CD4-positive, alpha-beta T cell treated with Interleukin-1 beta for 1 hour (primary cell): ENCODE measurements around the gene KIRREL3.

Experiments
- DNase-seq, 2 donors: peaks; one replicate each; pipeline ENCODE4 v3.0.0-alpha.2; 2020 to 2022

The KIRREL3 gene

DNA sequence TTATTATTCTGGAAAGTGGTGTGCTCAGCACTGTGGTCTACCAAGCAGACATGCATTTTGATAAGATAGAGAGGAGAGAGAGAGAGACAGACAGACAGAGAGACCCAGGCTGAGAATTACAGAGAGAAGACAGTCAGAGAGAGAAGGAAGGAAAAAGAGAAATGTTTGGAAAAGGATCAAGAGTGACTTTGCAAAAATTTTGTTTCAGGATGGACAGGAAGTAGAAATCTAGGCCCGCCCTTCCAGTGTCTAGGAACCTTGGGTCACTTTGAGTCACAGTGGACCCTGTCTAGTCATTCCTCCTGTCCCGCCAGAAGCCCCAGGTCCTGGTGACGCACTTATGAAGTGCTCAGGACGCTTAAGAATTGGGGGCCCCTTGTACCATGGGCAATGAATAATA, 478.4 kb downstream of the KIRREL3 start:
- no peak for DNase-seq

DNA sequence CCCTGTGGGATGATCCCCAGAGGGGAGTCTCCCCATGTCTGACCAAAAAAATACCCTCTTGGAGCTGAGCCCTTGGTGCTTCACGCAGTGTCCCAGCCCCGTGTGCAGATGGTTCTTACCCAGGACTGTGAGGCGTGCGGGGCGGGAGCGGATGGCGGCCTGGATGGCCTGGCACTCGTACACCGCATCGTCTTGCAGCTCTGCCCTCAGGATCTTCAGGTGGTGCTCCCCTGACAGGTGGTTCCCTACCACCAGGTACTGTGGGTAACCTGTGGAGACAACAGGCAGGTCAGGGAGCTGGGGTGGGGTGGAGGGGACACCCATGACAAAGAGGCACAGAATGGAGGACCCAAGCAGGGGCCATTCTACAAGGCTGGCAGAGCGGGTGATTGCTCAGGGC, 479.4 kb downstream of the KIRREL3 start:
- DNase-seq: no peak

DNA sequence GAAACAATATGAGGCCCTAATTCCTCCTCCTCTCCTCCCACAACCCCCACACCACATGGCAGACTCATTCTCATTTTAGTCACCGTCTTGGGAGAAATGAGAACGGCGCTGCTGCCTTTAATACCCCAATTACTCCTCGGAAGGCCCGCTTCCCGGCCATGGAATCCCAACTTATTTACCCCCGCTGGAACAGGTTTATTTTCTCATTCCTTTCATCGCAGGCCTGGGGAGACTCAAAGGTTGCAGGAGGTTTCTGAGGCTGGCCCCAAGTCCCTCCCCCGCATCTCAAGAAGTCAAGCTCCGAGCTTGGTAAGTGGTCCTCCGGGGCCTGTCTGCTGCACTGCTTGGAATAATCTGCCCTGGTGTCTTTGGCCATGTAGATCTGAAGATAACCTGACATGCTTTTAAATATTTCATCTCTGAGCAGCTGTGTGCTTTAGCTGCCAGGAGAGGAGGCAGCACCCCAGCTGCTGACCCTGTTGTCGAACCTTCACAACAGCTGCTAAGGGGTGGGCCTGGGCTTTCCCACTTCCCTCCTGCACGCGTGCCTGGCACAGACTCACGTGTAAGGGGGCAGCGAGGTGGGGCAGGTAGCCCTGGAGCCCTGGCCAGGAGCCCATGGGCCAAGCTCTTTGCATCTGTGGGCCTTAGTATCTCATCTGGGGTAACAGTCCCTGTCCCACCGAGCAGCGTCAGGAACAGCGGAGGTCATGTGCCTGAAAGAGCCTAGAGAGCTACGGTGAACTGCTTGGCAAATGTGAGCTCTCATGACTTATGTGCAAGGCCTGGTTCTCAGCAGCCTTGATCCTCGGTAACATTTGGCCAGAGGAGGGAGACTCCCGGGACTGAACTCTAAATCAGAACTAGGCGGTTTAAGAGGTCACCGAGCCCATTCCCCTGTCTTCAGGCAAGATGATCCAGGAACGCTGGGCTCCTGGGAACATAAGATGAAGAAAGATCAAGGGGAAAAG, 480.5 kb downstream of the KIRREL3 start:
- DNase-seq: no peak

DNA sequence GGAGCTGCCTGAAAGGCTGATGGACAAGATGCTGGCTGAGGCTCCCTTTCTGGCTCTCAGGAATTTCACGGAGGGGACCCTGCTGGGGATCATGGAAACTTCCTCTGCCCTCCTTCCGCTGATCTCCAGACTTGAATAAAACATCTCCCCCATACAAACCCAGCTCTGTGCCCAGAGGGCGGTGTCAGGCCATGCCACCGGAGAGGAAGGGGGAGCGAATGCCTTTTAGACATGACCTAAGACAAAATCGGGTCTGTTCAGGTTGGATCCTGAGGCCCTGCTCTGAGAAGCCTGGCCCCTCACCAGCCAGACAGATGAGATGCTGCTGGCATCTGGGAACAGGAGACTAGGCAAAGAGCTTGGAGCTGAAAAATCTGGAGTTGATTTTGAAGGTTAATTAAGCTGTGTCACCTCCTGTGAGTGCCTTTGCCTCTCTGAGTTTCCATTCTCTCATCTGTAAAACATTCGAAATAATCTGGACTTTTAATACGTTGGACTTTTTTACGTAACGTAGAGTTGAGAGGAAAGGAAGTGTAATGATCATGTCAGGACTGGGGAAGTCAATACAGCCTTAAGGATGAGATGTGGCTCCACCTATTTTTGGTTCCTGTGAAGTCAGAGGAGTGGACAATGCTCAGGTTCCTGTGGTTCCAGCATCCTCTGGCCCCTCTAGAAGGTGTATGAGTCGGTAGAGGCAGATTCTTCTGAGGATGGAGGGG, 481.4 kb downstream of the KIRREL3 start:
- no peak for DNase-seq

DNA sequence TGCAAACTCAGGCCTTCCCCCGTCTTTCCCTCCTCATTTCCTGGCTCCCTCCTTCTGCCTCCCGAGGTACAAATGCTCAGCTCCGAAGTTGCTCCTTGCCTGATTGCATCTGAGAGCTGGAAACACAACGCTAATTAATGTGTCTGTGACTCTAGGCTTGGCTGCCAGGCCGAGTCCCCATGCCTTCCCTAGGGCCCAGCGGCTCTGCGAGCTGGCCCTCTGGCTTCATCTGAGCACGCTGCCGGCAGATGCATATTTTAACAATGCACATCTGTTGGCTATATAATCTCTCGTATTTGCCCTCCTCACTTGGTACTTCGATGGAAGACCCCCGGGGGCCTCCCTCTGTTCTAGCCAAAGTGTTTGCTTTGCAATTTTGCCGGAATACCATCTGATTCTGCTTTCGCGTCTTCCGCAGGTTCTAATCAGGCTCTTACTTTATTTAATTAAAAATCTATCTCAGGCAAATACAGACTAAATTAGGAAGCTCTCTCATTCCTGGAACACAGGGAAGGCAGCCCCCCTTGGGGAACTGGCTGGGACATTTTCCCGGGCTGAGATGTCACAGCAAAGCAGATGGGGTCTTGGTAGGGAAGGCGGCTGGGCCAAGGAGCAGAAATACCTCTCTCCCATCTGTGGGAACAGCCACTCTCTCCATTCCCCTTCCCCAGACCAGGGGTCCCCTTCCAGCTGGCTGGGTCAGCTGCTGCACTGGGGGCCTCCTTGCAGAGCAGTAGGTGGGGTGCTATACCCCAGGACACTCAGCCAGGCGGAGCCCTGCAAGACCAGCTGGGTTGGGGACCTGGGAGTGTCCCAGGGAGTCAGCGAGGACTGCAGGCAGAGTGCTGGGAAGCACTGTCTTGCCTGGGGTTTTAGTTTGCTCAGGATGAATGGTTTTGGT, 482.2 kb downstream of the KIRREL3 start:
- DNase-seq: no peak

DNA sequence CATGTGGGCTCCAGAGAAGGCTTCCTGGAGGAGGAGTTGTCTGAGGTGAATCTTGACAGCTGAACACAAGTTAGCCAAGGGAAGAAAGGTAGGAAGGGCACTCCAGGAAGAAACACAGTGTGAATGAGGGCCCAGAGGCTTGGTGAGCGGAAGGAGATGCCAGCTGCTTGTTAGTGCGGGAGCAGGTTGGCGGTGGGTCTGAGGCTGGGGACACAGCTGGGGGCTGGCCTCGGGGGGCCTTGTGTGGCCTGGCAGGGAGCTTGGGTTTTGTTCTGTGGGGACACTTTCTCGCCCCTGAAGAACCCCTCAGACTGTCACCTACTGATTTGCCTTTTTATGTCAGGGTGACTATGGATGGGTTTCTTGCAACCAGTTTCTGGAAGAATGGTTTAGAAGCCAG, 485.1 kb downstream of the KIRREL3 start:
- no peak for DNase-seq

DNA sequence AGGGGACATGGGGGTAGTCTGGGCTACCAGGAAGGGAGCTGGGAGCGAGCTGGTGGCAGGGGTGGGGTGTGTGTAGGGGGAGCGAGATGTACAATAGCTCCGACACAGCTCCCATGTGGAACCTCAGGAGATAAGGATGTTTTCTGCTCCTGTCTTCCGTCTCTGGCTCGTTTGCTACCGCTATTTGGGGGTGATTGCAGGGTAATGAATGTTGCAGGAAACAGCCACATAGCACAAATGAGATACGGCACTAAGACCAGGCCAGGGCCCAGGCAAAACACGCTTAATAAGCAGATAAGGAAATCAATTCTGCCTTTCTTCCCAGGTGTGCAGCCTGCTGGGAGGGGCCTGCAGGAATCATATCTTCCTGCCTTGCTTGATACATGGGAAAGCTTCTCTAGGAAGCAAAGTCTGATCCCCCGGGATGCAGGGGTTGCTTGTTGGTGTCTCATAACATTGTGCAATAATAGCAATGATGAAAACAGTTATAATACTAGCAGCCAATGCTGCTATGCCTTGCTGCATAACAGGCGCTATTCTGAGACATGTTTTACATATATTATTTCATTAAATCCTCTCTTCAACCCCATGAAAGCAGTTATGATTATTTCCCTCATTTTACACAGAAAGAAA, 486.4 kb downstream of the KIRREL3 start:
- no peak for DNase-seq

DNA sequence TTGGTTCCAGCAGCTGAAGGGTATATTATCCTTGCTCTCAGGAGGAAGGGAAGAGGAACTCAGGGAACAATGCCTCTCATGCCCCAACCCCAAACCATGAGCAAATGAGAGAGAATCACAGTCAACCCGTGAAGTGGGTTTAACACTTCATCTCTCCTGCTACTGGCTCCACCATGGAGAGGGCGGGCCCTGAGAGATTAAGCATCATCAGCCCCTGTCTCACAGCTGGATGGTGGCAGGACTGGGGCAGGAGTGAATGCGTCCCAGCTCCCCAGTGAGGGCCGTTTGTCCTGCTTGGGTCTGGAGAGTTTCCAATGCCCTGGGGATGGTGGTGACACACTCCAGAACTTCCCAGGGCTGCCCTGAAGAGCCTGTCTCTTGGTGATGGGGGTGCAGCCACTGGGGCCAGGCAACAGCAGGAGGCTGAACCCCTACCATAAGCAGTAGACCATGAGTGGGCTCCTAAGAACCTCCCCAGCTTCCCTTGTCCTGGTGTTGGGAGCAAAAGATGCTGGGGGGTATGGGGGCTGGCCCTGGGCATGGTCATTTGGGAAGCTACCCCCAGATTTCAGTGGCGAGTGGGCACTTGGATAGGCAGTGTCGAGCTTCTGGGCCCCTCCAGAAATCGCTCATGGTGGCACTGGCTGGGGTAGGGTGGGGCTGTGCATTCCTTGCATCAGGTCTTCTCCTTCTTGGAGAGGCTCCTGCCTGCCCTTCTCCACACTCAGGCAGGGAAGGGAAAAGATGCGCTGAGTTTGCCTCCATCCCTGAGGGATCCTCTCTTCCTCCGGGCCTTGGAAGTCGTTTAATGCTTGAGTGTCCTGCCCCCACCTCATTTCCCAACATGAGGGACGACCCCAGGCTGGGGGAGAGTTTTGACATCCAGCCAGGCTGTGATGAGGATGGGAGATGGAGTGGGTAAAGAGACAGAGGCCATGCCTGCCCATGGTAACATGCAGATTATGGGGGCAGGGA, 487.5 kb downstream of the KIRREL3 start:
- no peak for DNase-seq

DNA sequence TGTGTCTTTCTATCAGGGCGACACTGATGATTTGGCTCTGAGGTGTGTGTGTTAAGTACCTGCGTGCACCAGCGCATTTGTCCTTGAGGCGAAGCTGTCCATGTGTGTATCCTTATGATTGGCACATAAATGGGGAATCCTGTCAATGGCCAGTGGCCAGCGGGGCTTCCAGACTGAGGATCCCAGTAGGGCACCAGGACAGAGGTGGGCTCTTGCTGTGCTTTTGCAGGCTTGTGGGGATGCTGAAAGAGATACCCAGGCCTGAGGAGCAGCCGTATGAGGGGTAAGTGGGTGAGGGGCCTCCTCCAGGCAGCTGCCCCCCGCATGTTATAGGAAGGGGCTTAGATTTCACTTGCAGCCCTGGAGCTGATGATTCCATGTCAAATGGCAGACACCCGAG, 488.3 kb downstream of the KIRREL3 start:
- no peak for DNase-seq

DNA sequence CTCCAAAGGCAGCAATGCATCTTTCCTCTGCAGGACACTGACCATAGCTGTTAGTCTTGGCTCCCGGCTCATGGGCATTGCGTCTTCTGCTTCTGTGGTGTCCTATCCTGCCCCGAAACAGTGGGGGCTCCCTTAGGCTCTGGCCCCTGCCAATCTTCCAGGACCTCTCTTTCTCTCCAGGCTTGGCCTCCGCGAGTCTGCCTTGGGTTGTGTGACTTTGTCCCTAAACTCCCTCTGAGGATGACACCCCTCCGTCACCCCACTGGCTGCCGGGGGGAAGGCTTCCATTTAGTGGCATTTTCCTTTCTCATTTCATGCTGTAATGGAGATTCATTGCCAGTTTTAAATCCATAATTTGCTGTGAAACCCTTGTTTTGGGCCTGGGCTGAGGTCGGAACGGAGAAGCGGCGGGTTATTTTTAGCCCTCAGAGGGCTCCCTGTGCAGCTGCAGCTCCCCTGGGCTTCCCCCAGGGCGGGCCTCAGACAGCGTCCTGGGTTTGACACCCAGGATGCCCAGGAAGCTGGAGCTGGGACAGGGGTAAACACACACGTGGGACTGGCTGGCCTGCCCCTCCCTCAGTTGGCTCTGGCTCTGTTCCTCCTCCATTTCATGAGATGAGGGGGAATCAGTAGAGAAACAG, 489.0 kb downstream of the KIRREL3 start:
- DNase-seq: no peak

DNA sequence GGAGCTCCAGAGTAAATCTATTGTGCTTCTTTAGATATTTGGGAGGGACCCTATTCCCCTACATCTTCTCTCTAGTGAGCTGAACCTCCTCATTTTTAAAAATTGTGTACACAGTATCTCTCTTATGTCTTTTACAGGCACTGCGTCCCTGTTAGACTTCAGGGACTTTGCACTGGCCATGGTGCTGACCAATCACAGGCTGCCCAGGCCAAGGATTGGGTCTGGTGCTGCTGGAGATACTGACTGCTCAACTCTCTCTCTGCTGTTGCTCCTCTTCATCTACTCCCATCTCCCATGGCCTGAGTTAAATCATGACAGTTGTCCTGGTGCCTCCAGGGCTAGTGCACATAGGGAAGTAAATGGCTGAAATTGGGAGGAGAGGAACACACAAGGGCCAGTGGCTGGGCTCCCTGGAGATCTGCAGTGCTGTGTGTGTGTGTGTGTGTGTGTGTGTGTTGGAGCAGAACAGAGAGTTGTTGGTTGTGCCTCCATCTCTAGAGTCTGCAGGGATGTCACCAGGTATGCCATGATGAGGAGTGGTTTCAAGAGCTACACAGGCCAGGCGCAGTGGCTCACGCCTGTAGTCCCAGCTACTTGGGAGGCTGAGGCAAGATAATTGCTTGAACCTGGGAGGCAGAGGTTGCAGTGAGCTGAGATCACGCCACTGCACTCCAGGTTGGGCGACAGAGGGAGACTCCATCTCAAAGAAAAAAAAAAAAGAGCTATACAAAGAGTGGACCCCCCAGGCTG, 489.8 kb downstream of the KIRREL3 start:
- no peak for DNase-seq

DNA sequence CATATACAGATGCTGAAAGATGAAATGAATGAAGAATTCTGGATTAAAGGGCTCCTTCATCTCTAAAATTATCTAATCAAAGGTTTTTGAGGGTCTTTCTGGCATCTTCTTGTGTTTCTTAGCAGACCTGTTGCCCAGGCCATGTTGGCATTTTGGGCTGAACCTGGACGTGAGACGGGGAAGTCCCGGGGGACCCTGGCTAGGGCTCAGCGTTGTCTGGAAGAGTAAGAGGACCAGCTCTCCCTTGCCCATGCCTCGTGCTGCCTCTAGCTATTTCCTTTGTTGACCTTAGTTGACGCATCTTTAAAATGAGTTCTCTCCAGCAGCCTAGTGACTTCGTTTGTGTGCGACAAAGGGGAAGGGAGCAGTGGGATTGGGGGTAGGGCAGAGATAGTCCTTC, 492.9 kb downstream of the KIRREL3 start:
- DNase-seq: no peak

DNA sequence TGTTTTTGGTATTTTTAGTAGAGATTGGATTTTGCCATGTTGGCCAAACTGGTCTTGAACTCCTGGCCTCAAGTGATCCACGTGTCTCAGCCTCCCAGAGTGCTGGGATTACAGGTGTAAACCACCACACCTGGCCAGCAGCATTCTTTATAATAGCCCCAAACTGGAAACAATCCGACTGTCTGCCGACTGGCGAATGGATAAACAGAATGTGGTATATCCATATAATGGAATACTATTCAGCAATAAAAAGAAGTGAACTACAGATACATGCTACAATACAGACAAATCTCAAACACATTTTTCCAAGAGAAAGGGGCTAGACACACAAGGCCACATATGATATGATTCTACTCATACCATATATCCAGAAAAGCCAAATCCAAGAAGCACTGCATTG, 493.8 kb downstream of the KIRREL3 start:
- no peak for DNase-seq

DNA sequence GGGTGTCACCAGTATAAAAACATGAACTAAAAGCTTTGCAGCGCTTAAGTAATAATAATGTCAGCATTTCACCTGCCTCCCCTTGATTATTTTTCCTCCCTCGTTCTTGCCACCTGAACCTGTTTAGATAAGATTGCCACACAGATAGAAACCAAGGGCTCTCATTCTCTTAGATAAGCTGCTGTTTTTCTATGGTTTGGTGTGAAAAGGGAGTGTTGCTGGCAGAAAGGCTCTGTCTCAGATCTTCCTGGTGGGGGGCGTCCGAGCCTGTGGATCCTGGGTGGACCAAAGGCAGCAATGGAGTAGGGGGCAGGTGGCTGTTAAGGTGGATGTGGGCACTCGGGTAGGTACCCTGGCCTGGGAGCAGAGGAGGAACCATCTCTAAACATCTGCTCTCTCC, 497.6 kb downstream of the KIRREL3 start:
- DNase-seq: no peak

DNA sequence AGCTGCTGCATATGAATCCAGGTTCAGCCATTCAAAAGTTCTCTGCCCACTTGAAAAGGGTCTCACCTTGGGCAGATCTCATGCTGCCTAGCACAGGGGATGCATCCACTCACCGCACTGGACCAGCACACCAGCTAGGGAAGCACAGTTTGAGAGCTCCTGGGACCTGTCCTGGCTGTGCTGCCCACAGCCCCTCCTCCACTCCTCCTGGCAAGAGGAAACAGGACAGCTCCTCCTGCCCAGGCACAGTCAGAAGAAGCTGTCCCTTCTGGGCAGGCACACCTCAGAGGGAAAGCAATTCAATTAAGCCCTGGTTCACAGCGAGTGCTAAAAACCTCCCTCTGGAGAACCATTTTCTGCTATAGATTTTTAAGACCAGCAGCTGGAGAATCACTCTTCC, 498.4 kb downstream of the KIRREL3 start:
- no peak for DNase-seq

DNA sequence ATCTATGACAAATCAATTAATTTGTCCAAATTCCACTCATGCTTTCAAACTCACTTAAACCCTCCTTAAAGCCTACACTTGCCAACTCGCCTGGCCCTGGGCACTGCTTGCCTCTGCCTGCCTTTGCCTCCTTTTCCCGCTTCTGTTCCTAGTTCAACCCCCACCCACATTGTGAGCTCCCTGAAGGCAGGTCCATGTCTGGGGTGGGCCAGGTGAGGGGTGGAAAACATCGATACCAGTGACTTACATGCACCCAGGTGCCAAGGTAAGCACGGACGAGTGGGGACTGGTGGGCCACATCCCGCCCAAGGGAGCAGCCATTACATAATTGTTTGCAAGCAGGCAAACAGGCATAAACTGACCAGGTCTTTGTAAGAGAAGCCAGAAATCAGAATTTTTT, 498.9 kb downstream of the KIRREL3 start:
- no peak for DNase-seq

DNA sequence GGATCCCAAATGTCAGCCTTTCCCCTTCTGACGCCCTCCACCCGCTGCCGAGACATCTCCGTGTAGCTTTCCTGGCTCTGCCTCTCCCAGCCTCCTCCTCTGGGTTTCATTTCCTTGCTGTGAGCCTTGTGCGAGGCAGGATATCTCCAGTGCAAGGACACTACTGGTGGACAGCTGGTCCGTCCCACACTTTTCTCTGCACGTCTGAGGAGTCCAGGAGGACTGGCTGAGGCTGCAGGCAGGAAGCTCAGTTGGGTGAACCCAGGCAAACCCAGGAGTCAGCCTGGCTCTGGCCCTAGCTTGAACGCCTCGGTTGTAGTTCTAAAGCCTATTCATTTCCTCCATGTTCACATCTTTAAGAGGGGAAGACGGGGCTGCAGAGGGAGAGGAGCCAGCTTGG, 499.6 kb downstream of the KIRREL3 start:
- DNase-seq: no peak

DNA sequence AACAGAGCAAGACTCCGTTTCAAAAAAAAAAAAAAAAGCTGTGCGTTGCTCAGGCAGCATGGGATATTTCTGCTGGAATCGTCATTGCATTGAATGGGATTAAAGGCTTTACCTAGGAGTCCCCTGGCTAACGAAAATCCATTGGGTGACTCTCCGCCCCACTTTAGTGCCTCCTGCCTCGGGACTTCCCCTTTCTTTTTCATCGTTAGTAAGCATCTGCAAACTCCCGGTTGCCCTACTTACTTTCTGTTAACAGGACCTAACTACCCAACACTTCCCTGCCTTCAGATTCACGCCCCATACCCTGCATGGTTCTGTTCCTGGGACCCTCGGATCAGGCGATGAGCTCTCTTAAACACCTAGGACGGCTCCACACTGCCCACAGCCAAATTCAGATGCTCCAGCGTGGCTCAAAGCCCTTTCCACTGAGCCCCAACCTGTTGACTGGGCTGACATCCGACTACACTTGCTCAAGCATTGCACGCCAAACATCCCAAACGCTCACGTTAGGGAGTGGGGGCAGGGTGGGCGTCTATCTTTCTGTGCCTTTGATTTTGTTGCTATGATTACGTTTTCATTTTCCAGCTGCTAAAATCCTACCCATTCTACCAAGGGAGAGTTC, 501.3 kb downstream of the KIRREL3 start:
- no peak for DNase-seq

DNA sequence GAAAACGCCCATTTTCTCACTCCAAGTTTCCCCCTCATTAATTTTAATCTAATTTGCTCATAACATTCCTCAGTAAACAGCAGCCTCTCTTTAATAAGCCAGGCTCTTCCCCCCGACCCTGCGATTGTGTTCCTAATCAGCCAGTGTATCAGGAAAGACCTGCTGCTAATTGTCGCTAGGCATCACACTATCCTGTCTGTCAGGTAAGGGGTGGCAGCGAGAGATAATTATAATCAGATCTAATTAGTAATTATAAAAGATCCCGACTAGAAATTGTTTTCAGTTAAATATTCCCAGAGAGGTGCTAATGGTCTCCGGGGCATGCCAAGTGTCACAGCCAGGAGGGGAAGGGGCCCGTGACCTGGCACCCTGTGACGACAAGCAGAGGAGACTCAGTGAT, 502.3 kb downstream of the KIRREL3 start:
- no peak for DNase-seq
